Activated CD4-positive, alpha-beta T cell treated with anti-CD3 and anti-CD28 coated beads, Interleukin-2, Interleukin-6, amounts not matched to agents 100 ng/mL and 50 ng/mL, durations not matched to agents 16 hours and 8 hours (primary cell): ENCODE results near the gene THOC2.
"Not testable (repeated sequence)": the region's sequence is repeated elsewhere in the genome, so short reads cannot be mapped to it uniquely, and the experiment has no call there.

Source experiments
- DNase-seq: peaks from one replicate; pipeline ENCODE4 v3.0.0-alpha.2; 2020

The THOC2 gene

DNA sequence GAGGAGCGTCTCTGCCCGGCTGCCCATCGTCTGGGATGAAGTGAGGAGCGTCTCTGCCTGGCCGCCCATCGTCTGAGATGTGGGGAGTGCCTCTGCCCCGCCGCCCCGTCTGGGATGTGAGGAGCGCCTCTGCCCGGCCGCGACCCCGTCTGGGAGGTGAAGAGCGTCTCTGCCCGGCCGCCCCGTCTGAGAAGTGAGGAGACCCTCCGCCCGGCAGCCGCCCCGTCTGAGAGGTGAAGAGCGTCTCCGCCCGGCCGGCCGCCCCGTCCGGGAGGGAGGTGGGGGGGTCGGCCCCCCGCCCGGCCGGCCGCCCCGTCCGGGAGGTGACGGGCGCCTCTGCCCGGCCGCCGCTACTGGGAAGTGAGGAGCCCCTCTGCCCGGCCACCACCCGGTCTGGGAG lies 1.2 kb upstream of the THOC2 start:
- not testable (repeated sequence) for DNase-seq

DNA sequence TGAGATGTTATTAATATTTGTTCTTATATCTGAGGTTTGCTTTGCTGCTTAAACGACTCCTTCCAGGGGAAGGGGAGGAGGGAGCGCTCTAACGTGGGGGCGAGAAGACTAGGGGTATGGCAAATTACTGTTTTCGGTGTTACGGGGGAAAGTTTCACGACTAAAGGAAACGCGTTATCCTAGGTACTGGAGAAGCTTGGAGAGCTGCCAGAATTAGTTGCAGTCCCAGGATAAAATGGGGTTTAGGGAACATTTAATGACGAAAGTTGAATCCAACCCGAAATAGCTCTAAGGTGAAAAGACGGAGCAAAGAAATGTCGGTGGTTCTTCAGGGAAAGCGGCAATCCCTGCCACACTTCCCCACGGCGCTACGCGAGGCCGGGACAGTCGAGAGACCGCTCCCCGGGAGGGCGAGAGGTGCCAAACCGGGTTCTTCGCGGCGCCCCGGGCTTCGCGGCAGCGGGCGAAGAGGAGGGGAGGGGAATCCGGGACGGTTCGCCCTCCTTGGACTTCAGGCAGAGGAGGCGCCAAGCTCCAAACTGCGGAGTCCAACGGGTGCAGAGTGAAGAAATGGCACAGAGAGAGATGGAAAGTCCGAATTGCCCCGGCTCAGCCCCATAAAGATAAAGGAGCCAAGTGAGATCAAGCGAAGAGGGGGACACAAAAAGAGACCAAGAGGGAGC lies 724 bp downstream of the THOC2 start:
- DNase-seq, result peak; percentile 6

DNA sequence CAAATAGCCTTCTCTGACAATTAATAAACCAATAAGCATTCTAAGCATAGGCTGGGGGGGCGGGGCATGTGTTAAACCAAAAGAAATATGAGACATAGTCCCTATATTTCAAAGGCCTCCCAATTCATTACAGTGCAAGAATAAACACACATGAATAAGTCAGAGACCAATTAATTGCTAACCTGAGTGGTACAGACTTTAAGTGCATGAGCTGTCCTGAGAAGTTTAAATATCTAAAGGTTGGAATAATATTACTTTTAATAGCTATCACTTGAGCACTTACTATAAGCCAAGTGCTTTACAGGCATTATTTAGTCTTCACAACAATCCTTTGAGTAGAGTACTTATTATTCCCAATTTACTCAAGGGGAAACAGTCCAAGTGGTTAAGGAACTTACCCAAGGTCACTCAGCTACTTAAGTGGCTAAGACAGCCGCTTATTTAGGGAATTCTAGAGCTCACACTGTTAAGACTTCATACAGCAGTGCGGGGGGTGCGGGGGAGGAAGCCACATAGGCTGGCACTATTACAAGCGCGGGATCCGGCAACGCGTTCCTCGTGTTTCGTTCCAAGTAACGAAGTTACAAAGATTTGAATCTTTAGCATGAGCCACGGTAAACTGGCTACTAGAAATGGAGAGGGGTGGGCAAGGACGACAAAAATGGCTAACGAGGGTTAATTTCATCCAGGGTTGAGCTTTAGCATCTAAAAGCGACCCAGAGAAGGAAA lies 1.4 kb downstream of the THOC2 start:
- DNase-seq, result peak; percentile 24

DNA sequence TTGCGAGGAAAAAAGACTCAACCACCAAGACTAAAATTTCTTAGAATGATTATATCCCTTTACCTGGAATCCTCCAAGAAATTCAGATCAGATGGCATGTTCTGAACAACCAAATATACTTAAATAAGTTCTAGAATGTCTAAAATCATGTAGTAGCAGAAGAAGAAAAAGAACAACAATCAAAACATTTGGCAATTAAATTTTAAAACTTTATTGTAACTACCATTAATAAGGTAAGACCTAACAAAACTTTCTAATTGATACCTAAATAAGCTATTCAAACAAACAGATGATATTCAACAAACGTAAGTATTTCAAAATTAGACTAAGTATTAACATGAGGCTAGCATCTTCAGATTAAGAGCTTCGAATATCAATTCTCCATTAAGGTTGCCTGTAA lies 4.3 kb downstream of the THOC2 start:
- no peak for DNase-seq

- DNase-seq, result no peak
Observed at GRCh38 chrX:123728016-123728415, 4.8 kb downstream of the THOC2 start.

GRCh38 chrX:123722193-123722592 lies 10.7 kb downstream of the THOC2 start:
- not testable (repeated sequence) for DNase-seq

- no peak for DNase-seq
Observed at GRCh38 chrX:123720486-123720885, 12.4 kb downstream of the THOC2 start.

DNA sequence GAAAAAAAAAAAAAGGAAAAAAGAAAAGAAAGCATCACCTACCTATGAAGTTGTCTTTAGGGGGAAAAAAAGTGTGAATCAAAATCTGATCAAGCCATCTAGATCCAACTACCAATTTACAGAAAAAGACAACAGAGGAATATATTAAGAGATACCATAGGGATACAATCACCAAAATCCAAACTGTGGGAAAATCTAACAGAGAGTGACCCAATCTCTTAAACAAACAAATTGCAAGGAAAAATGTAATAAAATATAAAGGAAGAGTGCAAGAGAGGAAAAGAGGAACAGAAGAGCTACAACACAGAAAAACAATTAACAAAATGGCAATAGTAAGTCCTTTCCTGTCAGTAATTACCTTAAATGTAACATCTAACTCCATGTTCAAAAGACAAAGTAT lies 19.0 kb downstream of the THOC2 start:
- no peak for DNase-seq

GRCh38 chrX:123713434-123713833 lies 19.4 kb downstream of the THOC2 start:
- DNase-seq, result no peak

- not testable (repeated sequence) for DNase-seq
Observed at GRCh38 chrX:123711201-123711600, 21.7 kb downstream of the THOC2 start.

DNA sequence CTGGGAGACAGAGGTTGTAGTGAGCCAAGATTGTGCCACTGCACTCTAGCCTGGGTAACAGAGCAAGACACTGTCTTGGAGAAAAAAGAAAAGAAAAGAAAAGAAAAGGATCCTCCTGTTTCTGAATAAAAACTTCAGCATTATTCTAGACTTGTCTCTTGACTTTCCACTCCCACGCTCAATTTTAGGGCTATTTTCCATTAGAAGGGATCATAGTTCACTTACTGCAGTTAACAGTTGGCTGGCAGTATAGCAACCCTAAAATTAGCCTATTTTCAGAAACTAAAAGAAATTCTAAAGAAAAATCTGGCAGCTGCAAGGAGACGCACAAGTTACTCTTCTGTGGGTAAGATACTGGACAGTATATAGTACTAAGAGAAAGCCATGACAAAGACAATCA lies 28.1 kb downstream of the THOC2 start:
- no peak for DNase-seq

DNA sequence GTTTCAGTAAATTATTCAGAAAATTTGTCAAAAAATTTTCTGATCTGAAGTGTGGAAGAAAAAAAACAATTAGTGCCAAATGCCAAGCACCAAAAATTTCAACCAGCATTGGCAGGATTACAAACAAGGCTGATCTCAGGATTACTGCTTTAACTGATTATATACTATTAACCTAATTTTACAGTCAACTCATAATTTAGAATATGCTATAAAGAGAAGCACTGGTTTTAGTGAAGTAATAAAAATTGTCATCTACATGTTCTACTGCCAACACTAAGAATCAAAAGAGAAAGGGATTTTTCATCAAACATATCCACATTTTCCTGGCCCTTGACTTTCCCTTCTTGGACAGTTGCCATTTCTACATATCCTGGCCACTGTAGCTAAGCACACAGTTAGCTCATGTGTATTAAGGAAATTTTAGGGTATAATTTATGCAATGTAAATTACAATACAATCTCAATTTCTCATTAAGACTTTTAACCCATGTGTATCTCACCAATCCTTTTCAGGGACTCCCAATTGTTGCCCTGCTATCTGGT lies 33.8 kb downstream of the THOC2 start:
- DNase-seq, result no peak

DNA sequence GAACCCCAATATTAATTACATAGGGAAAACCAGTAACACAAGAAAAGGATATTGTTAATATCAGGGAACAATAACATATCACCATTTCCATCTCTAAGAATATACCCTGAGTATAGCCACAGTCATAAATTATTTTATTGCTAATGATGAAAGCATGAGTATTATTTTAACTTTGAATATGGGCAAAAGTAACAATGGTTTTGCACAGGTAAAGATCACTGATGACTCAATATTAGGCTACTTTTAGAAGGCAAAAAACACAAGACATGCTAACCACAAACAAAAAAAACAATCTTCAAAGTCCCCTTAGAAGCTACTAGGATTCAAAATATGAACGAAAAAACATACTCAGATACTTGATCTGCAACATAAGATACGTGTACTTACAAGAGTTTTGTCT lies 36.5 kb downstream of the THOC2 start:
- DNase-seq, result no peak

- no peak for DNase-seq
Observed at GRCh38 chrX:123695242-123695641, 37.6 kb downstream of the THOC2 start.

- no peak for DNase-seq
Observed at GRCh38 chrX:123691776-123692175, 41.1 kb downstream of the THOC2 start.

GRCh38 chrX:123688524-123688923 lies 44.3 kb downstream of the THOC2 start:
- DNase-seq, result no peak

DNA sequence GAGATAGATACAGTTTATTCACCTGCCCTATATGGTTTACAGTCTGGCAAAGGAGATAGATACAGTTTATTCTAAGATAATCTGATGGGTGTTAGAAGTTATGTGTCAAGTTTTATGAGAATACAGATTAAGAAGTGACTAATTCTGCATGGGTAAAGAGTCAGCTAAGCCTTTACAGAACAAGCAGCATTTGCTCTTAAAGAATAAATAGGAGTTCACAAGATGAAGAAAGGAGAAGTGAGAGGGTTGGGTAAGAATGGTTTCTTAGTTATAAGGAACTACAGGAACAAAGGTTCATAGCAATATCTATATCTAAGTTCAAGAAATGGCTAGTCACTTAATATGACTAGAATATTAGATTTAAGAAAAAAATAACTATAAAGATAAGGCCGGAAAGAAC lies 47.6 kb downstream of the THOC2 start:
- DNase-seq, result no peak

GRCh38 chrX:123682186-123682585 lies 50.7 kb downstream of the THOC2 start:
- DNase-seq, result no peak

DNA sequence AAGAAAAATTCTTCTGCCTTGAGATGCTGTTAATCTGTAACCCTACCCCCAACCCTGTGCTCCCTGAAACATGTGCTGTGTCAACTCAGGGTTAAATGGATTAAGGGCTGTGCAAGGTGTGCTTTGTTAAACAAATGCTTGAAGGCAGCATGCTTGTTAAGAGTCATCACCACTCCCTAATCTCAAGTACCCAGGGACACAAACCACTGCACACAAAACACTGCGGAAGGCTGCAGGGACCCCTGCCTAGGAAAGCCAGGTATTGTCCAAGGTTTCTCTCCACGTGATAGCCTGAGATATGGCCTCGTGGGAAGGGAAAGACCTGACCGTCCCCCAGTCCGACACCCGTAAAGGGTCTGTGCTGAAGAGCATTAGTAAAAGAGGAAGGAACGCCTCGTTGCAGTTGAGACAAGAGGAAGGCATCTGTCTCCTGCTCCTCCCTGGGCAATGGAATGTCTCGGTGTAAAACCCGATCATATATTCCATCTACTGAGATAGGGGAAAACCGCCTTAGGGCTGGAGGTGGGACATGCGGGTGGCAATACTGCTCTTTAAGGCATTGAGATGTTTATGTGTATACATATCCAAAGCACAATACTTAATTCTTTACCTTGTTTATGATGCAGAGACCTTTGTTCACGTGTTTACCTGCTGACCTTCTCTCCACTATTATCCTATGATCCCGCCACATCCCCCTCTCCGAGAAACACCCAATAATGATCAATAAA lies 53.0 kb downstream of the THOC2 start:
- DNase-seq, result not testable (repeated sequence)

GRCh38 chrX:123675154-123675553 lies 57.7 kb downstream of the THOC2 start:
- no peak for DNase-seq

- no peak for DNase-seq
Observed at GRCh38 chrX:123673813-123674212, 59.0 kb downstream of the THOC2 start.

DNA sequence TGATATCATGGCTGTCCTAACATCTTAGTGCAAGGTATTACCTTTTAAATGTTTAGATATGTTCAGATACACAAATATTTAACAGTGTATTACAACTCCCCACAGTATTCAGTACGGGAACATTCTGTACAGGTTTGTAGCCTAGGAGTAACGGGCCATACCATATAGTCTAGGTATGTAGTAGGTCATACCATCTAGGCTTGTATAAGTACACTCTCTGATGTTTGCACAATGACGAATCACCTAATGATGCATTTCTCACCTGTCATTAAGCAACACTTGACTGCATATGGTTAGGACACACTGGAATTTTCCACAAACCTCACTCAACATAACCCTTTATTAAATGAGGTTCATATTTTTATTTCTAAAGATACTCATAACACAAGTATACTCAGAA lies 67.7 kb downstream of the THOC2 start:
- no peak for DNase-seq

DNA sequence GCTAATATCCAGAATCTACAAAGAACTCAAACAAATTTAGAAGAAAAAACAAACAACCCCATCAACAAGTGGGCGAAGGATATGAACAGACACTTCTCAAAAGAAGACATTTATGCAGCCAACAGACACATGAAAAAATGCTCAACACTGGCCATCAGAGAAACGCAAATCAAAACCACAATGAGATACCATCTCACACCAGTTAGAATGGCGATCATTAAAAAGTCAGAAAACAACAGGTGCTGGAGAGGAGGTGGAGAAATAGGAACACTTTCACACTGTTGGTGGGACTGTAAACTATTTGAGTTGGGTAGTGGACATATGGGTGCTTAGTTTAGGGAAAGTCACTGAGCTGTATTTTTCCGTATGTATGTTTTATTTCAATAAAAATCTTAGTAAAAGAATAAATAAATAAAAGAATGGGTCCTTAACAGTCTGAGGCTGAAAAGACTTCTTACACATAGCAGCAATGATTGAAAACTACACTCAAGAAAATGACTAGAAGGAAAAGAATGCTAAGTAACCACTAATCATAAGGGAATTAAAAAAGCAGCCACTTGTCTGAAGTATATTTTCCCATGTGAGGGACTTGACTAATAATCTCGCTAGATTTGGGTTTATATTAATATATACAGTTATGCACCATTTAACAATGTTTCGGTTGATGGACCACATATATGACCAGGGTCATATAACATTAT lies 68.2 kb downstream of the THOC2 start:
- not testable (repeated sequence) for DNase-seq
